Measurements from ENCODE around the gene CUBN.

Gene CUBN

GRCh38 chr10:17109046-17109445, 20.6 kb downstream of the CUBN start:
- Histone ChIP-seq H3K9me3 (ENCODE audit: control insufficient read depth, insufficient read depth, low read length) (no peaks in the 10 kb centered on the region), H3K9ac (ENCODE audit: low read depth, low read length) (no peak overlapping the region), H3K36me3 (ENCODE audit: insufficient read depth, low read length) (no peaks in the 10 kb centered on the region), H3K4me1 (ENCODE audit: insufficient read depth, low read length) (no peaks in the 10 kb centered on the region)

DNA sequence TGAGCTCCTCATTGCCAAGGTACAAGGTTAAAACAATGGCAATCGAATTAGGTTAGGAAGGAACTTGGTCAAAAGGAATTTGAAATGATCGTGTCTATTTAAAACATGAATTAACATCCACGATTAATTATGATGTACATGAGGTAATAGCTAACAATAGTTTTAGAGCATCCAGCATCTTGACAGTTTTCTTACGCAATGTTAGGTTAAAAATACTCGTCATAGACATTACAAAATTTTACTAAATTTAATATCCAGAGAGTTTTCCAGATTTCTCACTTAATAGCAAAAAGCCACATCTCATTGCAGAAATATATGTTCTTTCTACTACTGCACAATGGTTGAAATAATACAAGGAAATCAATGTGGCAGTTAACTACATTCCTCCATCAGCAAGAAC, 22.6 kb downstream of the CUBN start:
- no peaks in the 10 kb centered on the region for H3K9me3 ChIP-seq (ENCODE audit: control insufficient read depth, insufficient read depth, low read length)
- H3K4me1 ChIP-seq (ENCODE audit: insufficient read depth, low read length): no peaks in the 10 kb centered on the region
- H3K9ac ChIP-seq (ENCODE audit: low read depth, low read length): no peak overlapping the region
- H3K36me3 ChIP-seq (ENCODE audit: insufficient read depth, low read length): no peaks in the 10 kb centered on the region

DNA sequence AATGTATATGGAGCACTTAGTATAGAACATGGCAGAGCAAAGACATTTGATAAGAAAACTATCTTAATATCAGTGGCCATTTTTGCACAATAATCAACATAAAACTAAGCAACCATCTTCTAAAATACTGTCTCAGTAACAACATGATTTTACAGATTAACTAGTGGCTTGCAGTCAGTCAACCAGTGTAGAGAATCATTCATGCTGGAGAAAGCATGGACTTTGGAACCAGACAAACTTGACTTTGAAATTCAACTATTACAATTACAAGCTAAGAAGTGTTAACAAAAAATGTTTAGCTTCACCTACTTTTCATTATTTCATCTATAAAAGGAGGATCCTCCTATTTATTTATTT, 27.7 kb downstream of the CUBN start:
- Histone ChIP-seq H3K4me1 (ENCODE audit: insufficient read depth, low read length) (no peaks in the 10 kb centered on the region), H3K9me3 (ENCODE audit: control insufficient read depth, insufficient read depth, low read length) (no peaks in the 10 kb centered on the region), H3K36me3 (ENCODE audit: insufficient read depth, low read length) (no peaks in the 10 kb centered on the region), H3K9ac (ENCODE audit: low read depth, low read length) (no peak overlapping the region)

DNA sequence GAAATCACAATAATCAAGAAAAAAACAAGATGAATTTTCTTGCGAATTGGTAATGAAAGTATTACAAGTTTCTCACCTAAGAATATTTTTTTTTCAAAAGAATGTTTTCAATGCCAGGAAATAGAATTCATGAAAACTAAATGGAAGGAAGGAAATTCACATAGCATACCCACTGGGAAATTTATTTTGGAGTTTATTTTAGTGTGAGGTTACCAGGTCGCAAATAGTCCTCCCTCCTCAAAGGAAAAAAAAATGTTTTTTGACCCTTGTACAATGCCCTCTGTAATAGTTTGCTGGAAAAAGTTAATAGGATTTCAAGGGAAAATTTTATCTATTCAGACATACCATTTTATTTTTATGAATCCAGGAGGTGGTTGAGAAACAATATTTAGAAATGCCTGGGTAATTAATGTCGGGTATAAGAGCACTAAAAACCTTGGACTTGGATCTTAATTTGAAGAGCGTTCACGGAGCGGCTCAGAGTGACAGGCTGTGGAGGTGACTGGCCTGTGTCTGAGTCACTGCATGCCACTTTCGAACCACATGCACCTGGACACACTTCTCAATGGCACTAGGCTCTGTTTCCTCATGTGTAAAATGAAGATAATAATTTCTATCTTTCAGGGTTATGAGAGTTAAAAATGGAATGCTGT, 28.2 kb downstream of the CUBN start:
- no peaks in the 10 kb centered on the region for H3K4me1 ChIP-seq (ENCODE audit: insufficient read depth, low read length)
- no peak overlapping the region for H3K9ac ChIP-seq (ENCODE audit: low read depth, low read length)
- no peaks in the 10 kb centered on the region for H3K9me3 ChIP-seq (ENCODE audit: control insufficient read depth, insufficient read depth, low read length)
- H3K36me3 ChIP-seq (ENCODE audit: insufficient read depth, low read length): no peaks in the 10 kb centered on the region

DNA sequence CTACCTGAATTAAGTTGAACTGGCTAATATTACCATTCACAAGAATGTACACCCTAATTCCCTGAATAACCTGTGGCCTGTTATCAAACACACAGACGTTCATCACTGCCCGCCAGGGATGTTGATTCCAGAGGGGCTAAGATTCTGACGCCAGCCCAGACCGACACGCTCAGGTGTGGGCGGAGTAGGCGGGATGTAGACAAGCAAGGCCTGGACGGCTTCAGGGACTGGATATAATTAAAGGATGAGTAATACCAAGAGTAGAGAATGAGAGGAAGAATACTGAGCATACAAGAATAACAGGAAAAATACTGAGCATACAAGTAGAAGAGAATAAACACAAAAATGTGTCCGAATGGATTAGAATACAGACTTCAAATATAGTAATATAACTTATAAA, 29.0 kb downstream of the CUBN start:
- no peak overlapping the region for H3K9ac ChIP-seq (ENCODE audit: low read depth, low read length)
- H3K36me3 ChIP-seq (ENCODE audit: insufficient read depth, low read length): no peaks in the 10 kb centered on the region
- peaks cover under 1% of the 10 kb centered on the region; the same call in 1 of the 2 replicates for H3K9me3 ChIP-seq (ENCODE audit: control insufficient read depth, insufficient read depth, low read length)
- no peaks in the 10 kb centered on the region for H3K4me1 ChIP-seq (ENCODE audit: insufficient read depth, low read length)

DNA sequence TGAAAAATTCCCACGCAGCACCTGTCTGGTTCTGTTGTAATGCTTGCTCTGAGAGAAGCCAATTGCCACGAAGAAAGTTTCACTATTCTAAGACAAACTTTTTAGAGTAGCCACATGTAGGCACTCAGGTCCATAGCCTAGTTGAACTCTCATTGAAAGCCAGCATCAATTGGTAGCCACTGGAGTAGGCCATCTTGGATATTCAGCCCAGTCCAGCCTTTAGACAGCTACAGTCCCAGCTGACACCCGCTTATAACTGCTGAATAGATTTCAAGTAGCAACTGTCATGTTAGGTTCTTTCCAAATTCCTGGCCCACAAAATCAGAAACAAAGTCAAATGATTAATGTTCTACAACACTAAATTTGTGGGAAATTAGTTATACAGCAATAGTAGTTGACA, 31.6 kb downstream of the CUBN start:
- H3K9ac ChIP-seq (ENCODE audit: low read depth, low read length): no peak overlapping the region
- H3K4me1 ChIP-seq (ENCODE audit: insufficient read depth, low read length): no peaks in the 10 kb centered on the region

GRCh38 chr10:17094844-17095243, 34.8 kb downstream of the CUBN start:
- Histone ChIP-seq H3K4me1 (ENCODE audit: insufficient read depth, low read length) (no peaks in the 10 kb centered on the region), H3K36me3 (ENCODE audit: insufficient read depth, low read length) (no peaks in the 10 kb centered on the region), H3K9ac (ENCODE audit: low read depth, low read length) (no peak overlapping the region), H3K9me3 (ENCODE audit: control insufficient read depth, insufficient read depth, low read length) (peaks cover 7% of the 10 kb centered on the region; the same call in 1 of the 2 replicates)

More for the DNA sequence above, 31.6 kb downstream of the CUBN start:
- no peaks in the 10 kb centered on the region for H3K36me3 ChIP-seq (ENCODE audit: insufficient read depth, low read length)
- peaks cover 7% of the 10 kb centered on the region; the same call in 1 of the 2 replicates for H3K9me3 ChIP-seq (ENCODE audit: control insufficient read depth, insufficient read depth, low read length)

DNA sequence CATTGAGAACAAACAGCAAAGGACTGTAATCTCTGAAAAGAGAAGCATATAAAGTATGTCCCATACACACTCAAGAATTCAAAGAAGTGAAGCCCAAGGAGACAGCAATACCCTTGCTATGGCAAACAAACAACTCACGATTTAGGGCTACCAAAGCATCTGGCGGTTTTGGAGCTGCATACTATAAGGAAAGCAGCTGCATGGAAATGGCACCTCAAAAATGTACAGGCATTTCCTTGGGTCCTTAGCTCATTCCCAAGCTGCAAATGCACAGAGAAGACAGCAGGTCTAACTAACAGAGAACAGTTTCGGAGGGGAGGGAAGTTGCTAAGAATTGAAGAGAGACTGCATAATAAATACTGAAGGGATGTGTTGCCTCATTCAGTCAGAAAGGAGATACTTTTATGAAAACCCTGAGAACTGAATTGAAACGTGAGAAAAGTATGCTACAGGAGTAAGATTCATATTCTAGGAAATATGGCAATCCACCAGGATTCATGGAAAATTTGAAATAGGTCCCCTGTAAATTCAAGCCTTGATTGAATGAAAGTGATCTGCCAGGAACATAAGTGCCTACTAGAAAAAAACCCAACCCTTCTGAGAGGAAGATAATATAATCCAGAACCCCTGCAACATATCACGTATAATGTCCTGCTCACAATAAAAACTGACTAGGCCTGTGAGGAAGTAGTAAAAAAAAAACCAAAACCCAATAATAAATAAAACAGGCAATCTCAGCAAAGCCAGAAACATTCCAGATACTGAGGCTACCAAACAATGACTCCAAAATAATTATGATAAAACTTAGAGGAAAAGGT, 36.4 kb downstream of the CUBN start:
- Histone ChIP-seq H3K9ac (ENCODE audit: low read depth, low read length) (no peak overlapping the region), H3K9me3 (ENCODE audit: control insufficient read depth, insufficient read depth, low read length) (peaks cover 7% of the 10 kb centered on the region; the same call in 1 of the 2 replicates), H3K4me1 (ENCODE audit: insufficient read depth, low read length) (no peaks in the 10 kb centered on the region), H3K36me3 (ENCODE audit: insufficient read depth, low read length) (no peaks in the 10 kb centered on the region)

- H3K4me1 ChIP-seq (ENCODE audit: insufficient read depth, low read length): no peaks in the 10 kb centered on the region
- peaks cover 7% of the 10 kb centered on the region; the same call in 1 of the 2 replicates for H3K9me3 ChIP-seq (ENCODE audit: control insufficient read depth, insufficient read depth, low read length)
- no peak overlapping the region for H3K9ac ChIP-seq (ENCODE audit: low read depth, low read length)
These were observed 37.2 kb downstream of the CUBN start for GRCh38 chr10:17092216-17092944.

GRCh38 chr10:17088118-17088806, 41.3 kb downstream of the CUBN start:
- no peaks in the 10 kb centered on the region for H3K9me3 ChIP-seq (ENCODE audit: control insufficient read depth, insufficient read depth, low read length)
- no peak overlapping the region for H3K9ac ChIP-seq (ENCODE audit: low read depth, low read length)
- no peaks in the 10 kb centered on the region for H3K36me3 ChIP-seq (ENCODE audit: insufficient read depth, low read length)
- H3K4me1 ChIP-seq (ENCODE audit: insufficient read depth, low read length): no peaks in the 10 kb centered on the region

More at GRCh38 chr10:17092216-17092944, 37.2 kb downstream of the CUBN start:
- H3K36me3 ChIP-seq (ENCODE audit: insufficient read depth, low read length): no peaks in the 10 kb centered on the region

- H3K36me3 ChIP-seq (ENCODE audit: insufficient read depth, low read length): no peaks in the 10 kb centered on the region
- no peaks in the 10 kb centered on the region for H3K4me1 ChIP-seq (ENCODE audit: insufficient read depth, low read length)
- no peak overlapping the region for H3K9ac ChIP-seq (ENCODE audit: low read depth, low read length)
- no peaks in the 10 kb centered on the region for H3K9me3 ChIP-seq (ENCODE audit: control insufficient read depth, insufficient read depth, low read length)
These were observed 42.7 kb downstream of the CUBN start for GRCh38 chr10:17086865-17087367.

DNA sequence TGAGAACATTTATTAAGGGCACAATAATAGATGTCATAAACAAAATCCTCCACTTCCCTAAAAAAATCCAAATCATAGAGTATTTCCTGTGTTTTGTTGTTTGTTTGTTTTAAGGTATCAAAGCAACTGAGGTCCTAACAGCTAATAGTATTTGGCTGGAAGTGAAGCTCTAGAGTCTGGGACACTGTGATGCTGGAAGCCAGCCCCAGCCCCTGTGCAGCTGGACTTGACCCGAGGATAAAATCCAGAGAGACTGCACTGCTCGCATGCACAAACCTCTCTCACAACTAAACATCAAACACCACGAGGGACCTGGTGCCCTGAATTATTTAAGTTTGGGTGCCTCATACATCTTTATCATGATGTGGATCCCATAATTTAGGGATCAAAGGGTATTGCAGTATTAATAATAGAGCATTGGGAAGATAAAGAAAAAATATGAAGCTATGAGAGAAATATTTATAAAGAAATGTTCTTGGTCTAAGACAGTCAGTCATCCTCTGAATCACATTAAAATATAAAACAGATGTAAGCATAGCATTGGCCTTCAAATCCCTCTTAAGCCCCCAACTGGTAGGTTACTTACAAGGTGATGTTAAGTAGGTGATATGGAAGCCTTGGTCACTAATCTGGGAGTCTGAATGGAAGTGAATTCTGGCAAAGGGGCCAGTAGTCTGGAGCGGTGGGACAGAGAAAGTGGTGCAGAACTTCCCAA, 44.4 kb downstream of the CUBN start:
- no peaks in the 10 kb centered on the region for H3K4me1 ChIP-seq (ENCODE audit: insufficient read depth, low read length)
- H3K9me3 ChIP-seq (ENCODE audit: control insufficient read depth, insufficient read depth, low read length): no peaks in the 10 kb centered on the region
- no peak overlapping the region for H3K9ac ChIP-seq (ENCODE audit: low read depth, low read length)
- no peaks in the 10 kb centered on the region for H3K36me3 ChIP-seq (ENCODE audit: insufficient read depth, low read length)

- Histone ChIP-seq H3K9ac (ENCODE audit: low read depth, low read length) (no peak overlapping the region), H3K36me3 (ENCODE audit: insufficient read depth, low read length) (no peaks in the 10 kb centered on the region), H3K9me3 (ENCODE audit: control insufficient read depth, insufficient read depth, low read length) (no peaks in the 10 kb centered on the region), H3K4me1 (ENCODE audit: insufficient read depth, low read length) (0 out of 2 replicates have a peak, but pooled peaks cover 4% of the 10 kb centered on the region)
These were observed 45.4 kb downstream of the CUBN start for GRCh38 chr10:17084258-17084657.

All from ES-I3 (cell line).